H1 (cell line): ENCODE results near the gene P2RX7. TPM values are rescaled to one million over a fixed set of nuclear protein-coding genes. Genes with fewer than 3 reads are reported as not detected.

Source experiments
- CBX8 ChIP-seq: fragments of 300-800, 300-1000 bp; sonication (generic); IDR thresholded peaks from 2 replicates; pipeline ENCODE4 v1.7.1; 2016; ENCODE audit warnings: low read depth, low read length, borderline replicate concordance
- CHD2 ChIP-seq: IDR thresholded peaks from 2 replicates; pipeline ENCODE4 v1.6.1; 2012; ENCODE audit warnings: low read length, improper control_type of control experiment
- polyA plus RNA-seq, 7 experiments: library from polyadenylated mRNA; depleted of rRNA in 3 of 7; stranded (reverse) in 5 of 7; unstranded in 2 of 7; fragments of >200 nt in 5 of 7; fragments of 200-250 nt in 2 of 7; gene quantifications; 1 replicate in 5 of 7; 2 replicates in 1 of 7; 4 replicates in 1 of 7; pipeline versions ENCODE4 v1.2.1 to v1.2.3, GENCODE V29; 2011 to 2013; ENCODE audit warnings: missing spikeins in 2 of 7, mixed read lengths in 2 of 7
- total RNA-seq: library from RNA; stranded (reverse); fragmentation: NEBNext Ultra II Directional; extraction: Animal tissue kit (Norgen Biotek cat#: 25700); gene quantifications from 2 replicates; pipeline ENCODE4 v1.2.1, GENCODE V29; 2021

Gene P2RX7
- total and polyA plus RNA-seq, 2 of the 8 experiments (the other 6 are each of a cell fraction or from before 2014, with no cell fraction given): 0.38 to 0.56 TPM

DNA sequence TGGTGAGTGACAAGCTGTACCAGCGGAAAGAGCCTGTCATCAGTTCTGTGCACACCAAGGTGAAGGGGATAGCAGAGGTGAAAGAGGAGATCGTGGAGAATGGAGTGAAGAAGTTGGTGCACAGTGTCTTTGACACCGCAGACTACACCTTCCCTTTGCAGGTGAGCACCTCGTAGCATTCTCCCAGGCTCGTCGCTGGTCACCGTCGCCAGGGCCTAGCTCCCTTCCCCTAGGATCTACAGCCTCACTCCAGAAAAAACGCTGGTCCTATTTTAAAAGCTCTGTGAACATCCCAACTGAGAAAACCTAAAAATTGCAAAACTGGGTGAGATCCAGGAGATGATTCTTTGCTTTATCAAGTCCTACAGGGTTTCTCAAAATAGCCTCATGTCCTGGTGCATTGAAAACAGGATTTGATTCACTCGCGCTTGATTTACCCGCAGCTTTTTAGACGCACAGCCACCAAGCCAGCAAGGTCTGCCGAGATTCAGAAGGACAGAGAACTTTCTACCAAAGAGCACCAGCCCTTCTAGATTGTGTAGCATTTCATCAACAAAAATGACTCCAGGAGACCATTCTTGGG is 22.2 kb downstream of the P2RX7 start (continued):
- no peak for TF ChIP-seq CHD2
- TF ChIP-seq CBX8: no peak
